HepG2 (cell line): Measurements from ENCODE around the gene CTNNAL1. TPM values are rescaled to one million over a fixed set of nuclear protein-coding genes. Genes with fewer than 3 reads are reported as not detected.

Source experiments
- ATAC-seq: fragments of 200-7000 bp; cut with Tn5 transposase; 3 replicates; pipeline ENCODE4 v1.9.1; 2020; ENCODE audit warnings: mild to moderate bottlenecking, moderate library complexity
- BruUV-seq: library from RNA; stranded (reverse); fragments of 400-500 nt; replicated peaks from 2 replicates; lab custom pipeline; 2021; lab: Mats Ljungman, UMichigan
- CTCF ChIA-PET: fragments of 300-600 bp; formaldehyde crosslinking; extraction: SDS; loops from one replicate; lab custom pipeline; 2021; ENCODE audit warnings: low total read pairs, inconsistent platforms, low intra/inter-chr PET ratio; lab: Yijun Ruan, JAX
- POLR2A ChIA-PET: fragments of 350-600 bp; sonication (Branson Sonifier 250); formaldehyde crosslinking; loops from one replicate; lab custom pipeline; 2020; ENCODE audit warnings: antibody characterized with exemption, inconsistent platforms; lab: Yijun Ruan, JAX
- DNase-seq: peaks from one replicate; pipeline ENCODE4 v3.0.0-alpha.2; 2015; ENCODE audit warnings: low spot score
- FAIRE-seq: peaks from 3 replicates; lab custom pipeline; 2011; peaks lifted over from hg19 to GRCh38; lab: Jason Lieb, UNC
- H2AFZ ChIP-seq: one replicate; pipeline ENCODE4 v1.6.1; 2011; ENCODE audit warnings: low read length, inconsistent platforms
- H3K27ac ChIP-seq: fragments of 300-600 bp; 3 replicates; pipeline ENCODE4 v1.8.0; 2011; ENCODE audit warnings: mixed run types, mild to moderate bottlenecking, mixed read lengths, low read length, inconsistent platforms; ENCODE audit not compliant: insufficient read depth; ENCODE audit errors: extremely low read length
- H3K27me3 ChIP-seq, 2 experiments: fragments of 200-600 bp in 1 of 2; 2 replicates in 1 of 2; 3 replicates in 1 of 2; pipeline versions ENCODE4 v1.6.0 to v1.8.0; 2011; ENCODE audit warnings: low read length in 2 of 2, mild to moderate bottlenecking in 2 of 2, moderate library complexity in 2 of 2, inconsistent platforms in 1 of 2; ENCODE audit not compliant: insufficient read depth in 2 of 2, control insufficient read depth in 1 of 2
- H3K36me3 ChIP-seq, 2 experiments: fragments of 200-600 bp in 1 of 2; replicated peaks in 1 of 2; 2 replicates in 1 of 2; 3 replicates in 1 of 2; pipeline versions ENCODE4 v1.5.1 to v1.8.0; 2011; ENCODE audit warnings: low read length in 2 of 2, inconsistent platforms in 1 of 2; ENCODE audit not compliant: insufficient read depth in 2 of 2, control insufficient read depth in 1 of 2
- H3K4me1 ChIP-seq: 2 replicates; pipeline ENCODE4 v1.5.1; 2012; ENCODE audit warnings: low read length, inconsistent platforms; ENCODE audit not compliant: insufficient read depth
- H3K4me2 ChIP-seq: 2 replicates; pipeline ENCODE4 v1.6.0; 2011; ENCODE audit warnings: low read depth, low read length, inconsistent platforms
- H3K4me3 ChIP-seq, 3 experiments: fragments of 200-600 bp in 1 of 3; sonication (generic), shearing (Covaris generic) in 1 of 3; replicated peaks in 1 of 3; 2 replicates each; pipeline ENCODE4 v1.5.1; 2011 to 2016; ENCODE audit warnings: low read length in 3 of 3, inconsistent platforms in 2 of 3, low read depth in 2 of 3, mild to moderate bottlenecking in 2 of 3, control low read depth in 1 of 3, mixed read lengths in 1 of 3; ENCODE audit not compliant: insufficient read depth in 1 of 3
- H3K79me2 ChIP-seq: one replicate; pipeline ENCODE4 v1.6.1; 2011; ENCODE audit warnings: low read length, inconsistent platforms; ENCODE audit not compliant: insufficient read depth
- H3K9ac ChIP-seq: 2 replicates; pipeline ENCODE4 v1.6.0; 2011; ENCODE audit warnings: mild to moderate bottlenecking, low read depth, low read length, inconsistent platforms; ENCODE audit not compliant: insufficient read depth
- H3K9me3 ChIP-seq: 2 replicates; pipeline ENCODE4 v1.5.1; 2012; ENCODE audit warnings: mild to moderate bottlenecking, low read length
- H4K20me1 ChIP-seq: 2 replicates; pipeline ENCODE4 v1.6.0; 2011; ENCODE audit warnings: inconsistent platforms, mild to moderate bottlenecking, low read length, moderate library complexity; ENCODE audit not compliant: insufficient read depth
- CERS6 ChIP-seq: sonication (generic); formaldehyde crosslinking; IDR thresholded peaks from 2 replicates; pipeline ENCODE4 v1.5.0; 2020; ENCODE audit warnings: missing genetic modification reagents
- HMGA1 ChIP-seq: sonication (generic); formaldehyde crosslinking; conservative IDR thresholded peaks from 2 replicates; pipeline ENCODE4 v1.4.0; 2020; ENCODE audit warnings: missing genetic modification reagents
- HOXA7 ChIP-seq: sonication (generic); formaldehyde crosslinking; IDR thresholded peaks from 2 replicates; pipeline ENCODE4 v1.8.1; 2022; ENCODE audit warnings: mild to moderate bottlenecking, missing genetic modification reagents, moderate library complexity
- PHF21A ChIP-seq: sonication (generic); formaldehyde crosslinking; IDR thresholded peaks from 2 replicates; pipeline ENCODE4 v1.5.0; 2020; ENCODE audit warnings: mild to moderate bottlenecking, missing genetic modification reagents
- THAP8 ChIP-seq: sonication (generic); formaldehyde crosslinking; IDR thresholded peaks from 2 replicates; pipeline ENCODE4 v1.5.1; 2020; ENCODE audit warnings: missing genetic modification reagents, mild to moderate bottlenecking, borderline replicate concordance
- TRIM24 ChIP-seq: sonication (generic); formaldehyde crosslinking; IDR thresholded peaks from 2 replicates; pipeline ENCODE4 v1.8.0; 2022; ENCODE audit warnings: mild to moderate bottlenecking, missing genetic modification reagents
- XRCC5 ChIP-seq: fragments of 200-400 bp; formaldehyde crosslinking; optimal IDR thresholded peaks from 2 replicates; pipeline ENCODE3; 2017; ENCODE audit warnings: mild to moderate bottlenecking, low read length
- ZBTB8A ChIP-seq: sonication (generic); formaldehyde crosslinking; IDR thresholded peaks from 2 replicates; pipeline ENCODE4 v1.4.0; 2020; ENCODE audit warnings: mild to moderate bottlenecking, low read depth, missing genetic modification reagents, borderline replicate concordance
- ZMYM3 ChIP-seq: sonication (generic); formaldehyde crosslinking; IDR thresholded peaks from 2 replicates; pipeline ENCODE4 v1.5.1; 2020; ENCODE audit warnings: mild to moderate bottlenecking, missing genetic modification reagents
- ZNF138 ChIP-seq: sonication (generic); formaldehyde crosslinking; IDR thresholded peaks from 2 replicates; pipeline ENCODE4 v1.5.0; 2020; ENCODE audit warnings: mild to moderate bottlenecking, low read depth, missing genetic modification reagents
- ZNF510 ChIP-seq: sonication (generic); formaldehyde crosslinking; IDR thresholded peaks from 2 replicates; pipeline ENCODE4 v1.4.0; 2020; ENCODE audit warnings: low read depth, mild to moderate bottlenecking, missing genetic modification reagents
- ZNF569 ChIP-seq: sonication (generic); formaldehyde crosslinking; IDR thresholded peaks from 2 replicates; pipeline ENCODE4 v1.5.0; 2020; ENCODE audit warnings: mild to moderate bottlenecking, missing genetic modification reagents, moderate library complexity, borderline replicate concordance
- ZNF652 ChIP-seq: IDR thresholded peaks from 2 replicates; pipeline ENCODE4 v1.6.1; 2016; ENCODE audit warnings: low read depth, borderline replicate concordance
- ZNF850 ChIP-seq: sonication (generic); formaldehyde crosslinking; conservative IDR thresholded peaks from 2 replicates; pipeline ENCODE4 v1.9.0; 2021; ENCODE audit warnings: mild to moderate bottlenecking, missing genetic modification reagents
- WGBS: methylation state at CpG from one replicate; pipeline ENCODE4 v1.1.6; 2017; ENCODE audit warnings: low lambda C conversion rate; 5-methylcytosine and 5-hydroxymethylcytosine counted together
- in situ Hi-C: cut with HindIII; loops from 2 replicates; pipeline ENCODE4 v1.10.0; 2017; ENCODE audit warnings: low pct_unique_long_range_greater_than_20kb; ENCODE audit not compliant: extremely low pct_ligation_motif_present
- intact Hi-C: fragments of 100-400 bp; cut with micrococcal nuclease; formaldehyde crosslinking; loops from one replicate; pipeline ENCODE4 v1.10.0; 2022; ENCODE audit not compliant: unreplicated experiment
- polyA plus RNA-seq, 8 experiments: library from polyadenylated mRNA; depleted of rRNA in 3 of 8; stranded (reverse) in 7 of 8; unstranded in 1 of 8; fragments of >200 nt; fragmentation: Illumina TruSeq in 4 of 8; extraction: Trizol in 4 of 8; gene quantifications; 2 replicates each; pipeline versions ENCODE4 v1.2.1 to v1.2.3, GENCODE V29; 2011 to 2016; ENCODE audit warnings: low read depth in 4 of 8, missing spikeins in 1 of 8, mixed read lengths in 1 of 8; ENCODE audit not compliant: insufficient read depth in 1 of 8
- total RNA-seq, 5 experiments: library from RNA; depleted of rRNA; stranded (reverse); fragments of >200 nt; fragmentation: Illumina TruSeq; extraction: Trizol; gene quantifications; 2 replicates each; pipeline ENCODE4 v1.2.3, GENCODE V29; 2016; ENCODE audit warnings: low read depth in 1 of 5

CTNNAL1 gene
- total and polyA plus RNA-seq, 2 of the 13 experiments (the other 11 are each of a cell fraction or from before 2014, with no cell fraction given): 32.0 to 162 TPM

GRCh38 chr9:109005678-109006077 is 7.6 kb downstream of the CTNNAL1 start:
- intact Hi-C loops: no loop called here
- Histone ChIP-seq H3K79me2 (peaks cover 91% of the 10 kb centered on the region), H3K9me3 (peaks cover 12% of the 10 kb centered on the region; the same call in 1 of the 2 replicates), H4K20me1 (no peaks in the 10 kb centered on the region; the same call in 1 of the 2 replicates), H3K27me3 (no peaks in the 10 kb centered on the region), H3K27ac (no peak overlapping the region), H3K4me2 (no peak overlapping the region), H3K4me3 (no peak overlapping the region), H3K36me3 (peaks cover 0 to 5% of the 10 kb centered on the region in 2 experiments; a peak in 2 of 5 replicates)
- POLR2A ChIA-PET: no interaction called here
- FAIRE-seq: no peak
- 97% methylated on average over 3 of the region's 3 CpGs for WGBS
- BruUV-seq: no TSS peak
- TF ChIP-seq ZBTB8A (CRISPR knock-in tag) (no peak), ZNF138 (CRISPR knock-in tag) (no peak), HOXA7 (CRISPR knock-in tag) (no peak), ZNF510 (CRISPR knock-in tag) (no peak), PHF21A (no peak), ZNF569 (CRISPR knock-in tag) (no peak), CERS6 (CRISPR knock-in tag) (no peak), HMGA1 (CRISPR knock-in tag) (no peak), ZMYM3 (CRISPR knock-in tag) (no peak), ZNF850 (CRISPR knock-in tag) (no peak), THAP8 (CRISPR knock-in tag) (no peak), XRCC5 (no peak), TRIM24 (no peak), ZNF652 (CRISPR knock-in tag) (no peak)
- TF ChIP-seq, all 625 proteins: peak for 0
- CTCF ChIA-PET: no interaction called here
- DNase-seq (no peak), ATAC-seq (no peak)
- H3K9ac ChIP-seq: no peak overlapping the region
- in situ Hi-C loops: no loop called here
- H2AFZ ChIP-seq: no peak overlapping the region
- H3K4me1 ChIP-seq: peaks cover 23% of the 10 kb centered on the region
